Cardiac fibroblast (primary cell): ENCODE data around the gene LGI4.

Experiments used
- DNase-seq, 2 donors: peaks; one replicate each; pipeline versions ENCODE4 v3.0.0 to v3.0.0-alpha.2; 2010; ENCODE audit warnings: low read depth in 2 of 2
- H3K4me3 ChIP-seq, 2 donors: replicated peaks in 1 of 2; 1 replicate in 1 of 2; 2 replicates in 1 of 2; pipeline ENCODE4 v1.5.1; 2011; ENCODE audit warnings: low read depth in 2 of 2, low read length in 2 of 2, mild to moderate bottlenecking in 2 of 2, moderate library complexity in 1 of 2
- CTCF ChIP-seq: IDR thresholded peaks from one replicate; pipeline ENCODE4 v1.5.1; 2011; ENCODE audit warnings: low read depth, mild to moderate bottlenecking, low read length, inconsistent platforms

Gene LGI4

DNA sequence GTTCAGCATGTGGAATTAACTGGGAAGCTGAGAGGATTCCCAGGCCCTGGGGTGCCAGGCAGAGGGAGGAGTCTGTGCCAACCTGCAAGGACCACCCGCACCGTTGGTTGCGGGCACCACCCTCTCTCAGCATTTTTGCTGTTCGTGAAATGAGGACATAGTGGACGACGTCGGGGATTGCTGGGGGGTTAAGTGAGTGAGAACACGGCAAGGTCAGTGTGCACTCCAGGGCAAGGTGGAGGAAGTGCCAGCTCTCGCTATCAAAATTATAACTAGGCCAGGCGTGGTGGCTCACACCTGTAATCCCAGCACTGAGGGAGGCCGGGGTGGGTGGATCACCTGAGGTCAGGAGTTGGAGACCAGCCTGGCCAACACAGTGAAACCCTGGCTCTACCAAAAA, 17.1 kb downstream of the LGI4 start:
- TF ChIP-seq CTCF = no peak
- H3K4me3 ChIP-seq = no peak overlapping the region
- DNase-seq = no peak

GRCh38 chr19:35117116-35117515, 17.7 kb downstream of the LGI4 start:
- no peak for DNase-seq
- no peak overlapping the region for H3K4me3 ChIP-seq
- no peak for TF ChIP-seq CTCF

DNA sequence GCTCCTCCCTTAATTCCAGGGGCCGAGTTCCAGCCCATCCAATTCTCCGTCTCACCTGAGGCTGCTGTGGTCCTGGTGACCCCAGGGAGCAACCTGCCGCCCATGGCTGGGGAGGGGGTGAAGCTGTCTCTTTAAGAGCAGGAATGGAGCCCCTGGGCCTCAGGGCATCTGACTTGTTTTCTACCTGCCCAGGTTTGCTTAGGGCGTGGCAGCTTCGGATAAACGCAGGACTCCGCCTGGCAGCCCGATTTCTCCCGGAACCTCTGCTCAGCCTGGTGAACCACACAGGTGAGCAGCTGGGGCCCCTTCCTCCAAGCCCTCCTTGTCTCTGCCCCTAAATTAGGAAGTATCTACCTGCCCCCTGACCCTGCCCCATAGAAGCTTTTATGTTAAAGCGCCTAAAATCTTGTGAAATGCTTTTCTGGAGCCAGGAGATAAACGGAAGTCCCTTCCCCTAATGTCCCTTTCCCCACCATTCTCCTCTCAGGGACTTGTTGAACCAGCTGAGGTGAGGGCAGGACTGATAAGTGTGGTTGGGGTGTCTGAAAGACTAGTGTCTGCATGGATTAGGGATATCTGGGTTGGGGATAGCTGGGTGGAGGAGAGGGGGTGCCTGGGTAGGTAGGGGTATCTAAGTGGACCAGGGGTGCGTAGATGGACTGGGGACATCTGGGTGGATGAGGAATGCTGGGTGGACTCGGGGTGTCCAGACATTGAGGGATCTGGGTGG, 18.6 kb downstream of the LGI4 start:
- no peak for DNase-seq
- no peak for TF ChIP-seq CTCF
- H3K4me3 ChIP-seq = no peak overlapping the region

- no peak for TF ChIP-seq CTCF
- no peak for DNase-seq
- no peak within 1 kb of the TSS for H3K4me3 ChIP-seq
Observed at GRCh38 chr19:35115177-35115951, 19.5 kb downstream of the LGI4 start, which contains the start of gene FXYD3. FXYD3 (plus strand) TSS chr19:35115823; CDS start chr19:35119377, 3,554 bp downstream.

- H3K4me3 ChIP-seq = no peak overlapping the region
- TF ChIP-seq CTCF = peak; percentile 99
- peak; percentile 58 to 67 for DNase-seq
Observed at GRCh38 chr19:35114353-35115176, 20.3 kb downstream of the LGI4 start.

DNA sequence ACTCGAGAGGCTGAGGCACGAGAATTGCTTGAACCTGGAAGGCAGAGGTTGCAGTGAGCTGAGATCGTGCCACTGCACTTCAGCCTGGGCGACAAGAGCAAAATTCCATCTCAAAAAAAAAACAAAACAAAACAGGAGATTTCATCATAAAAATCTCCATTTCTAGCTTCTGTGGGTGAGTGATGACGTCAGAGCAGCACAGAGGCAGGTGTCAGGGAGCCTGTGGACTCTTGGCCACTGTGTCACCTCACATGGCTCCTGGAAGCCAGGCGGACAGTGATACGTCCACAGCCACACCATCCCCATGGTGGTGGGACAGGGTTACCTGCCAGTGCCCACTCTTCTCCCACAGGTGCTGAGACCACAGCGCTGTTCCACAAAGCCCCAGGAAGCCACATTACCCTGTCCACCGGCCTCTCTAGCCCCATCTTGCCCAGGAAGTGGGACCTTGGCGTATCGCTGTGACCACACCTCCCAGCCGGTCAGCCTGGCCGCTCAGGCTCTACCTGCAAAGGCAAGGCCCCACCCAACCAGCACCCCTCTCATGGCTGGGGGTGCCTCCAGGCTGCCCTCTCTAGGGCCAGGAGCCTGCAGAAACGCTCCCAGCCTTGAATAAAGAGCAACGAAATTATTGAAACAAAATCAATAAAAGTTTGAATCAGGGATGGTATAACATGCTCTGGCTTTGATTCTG, 21.7 kb downstream of the LGI4 start:
- no peak for TF ChIP-seq CTCF
- no peak overlapping the region for H3K4me3 ChIP-seq
- DNase-seq = no peak
